SK-N-SH (cell line): ENCODE measurements around the gene DNAJC4. TPM values are rescaled to one million over a fixed set of nuclear protein-coding genes. Genes with fewer than 3 reads are reported as not detected.

Source experiments
- CTCF ChIA-PET: fragments of 300-600, 350-600 bp; formaldehyde crosslinking; extraction: SDS; loops from one replicate; lab custom pipeline; 2021; lab: Yijun Ruan, JAX
- POLR2A ChIA-PET: fragments of 350-600 bp; sonication (Branson Sonifier 250); formaldehyde crosslinking; extraction: SDS; loops from one replicate; lab custom pipeline; 2020; ENCODE audit warnings: antibody characterized with exemption, inconsistent platforms; lab: Yijun Ruan, JAX
- DNase-seq: peaks from one replicate; pipeline ENCODE4 v3.0.0; 2012
- H2AFZ ChIP-seq: fragments of 200-600 bp; sonication (generic); 2 replicates; pipeline ENCODE4 v1.8.1; 2016; ENCODE audit warnings: antibody characterized with exemption, mild to moderate bottlenecking, low read depth
- H3F3A ChIP-seq: fragments of 200-600 bp; sonication (generic); replicated peaks from 2 replicates; pipeline ENCODE3; 2016; ENCODE audit warnings: antibody characterized with exemption, mild to moderate bottlenecking; ENCODE audit not compliant: insufficient read depth
- H3K27ac ChIP-seq, 2 experiments: fragments of 200-500 bp in 1 of 2; fragments of 200-600 bp in 1 of 2; sonication (Bioruptor generic) in 1 of 2; sonication (generic), shearing (Covaris generic) in 1 of 2; 2 replicates each; pipeline versions ENCODE4 v1.5.1 to v1.6.1; 2014 to 2016; ENCODE audit warnings: low read depth in 2 of 2, inconsistent platforms in 1 of 2, low read length in 1 of 2, mild to moderate bottlenecking in 1 of 2, mixed read lengths in 1 of 2
- H3K27me3 ChIP-seq: fragments of 200-600 bp; sonication (generic), shearing (Covaris generic); 2 replicates; pipeline ENCODE4 v1.6.1; 2016; ENCODE audit warnings: mixed run types; ENCODE audit not compliant: insufficient read depth
- H3K36me3 ChIP-seq, 2 experiments: fragments of 200-500 bp in 1 of 2; fragments of 200-600 bp in 1 of 2; sonication (Bioruptor generic) in 1 of 2; sonication (generic) in 1 of 2; replicated peaks in 1 of 2; 2 replicates each; pipeline versions ENCODE3 to v1.5.1; 2014 to 2016; ENCODE audit warnings: low read length in 1 of 2, mild to moderate bottlenecking in 1 of 2; ENCODE audit not compliant: insufficient read depth in 2 of 2, control insufficient read depth in 1 of 2
- H3K4me1 ChIP-seq, 2 experiments: fragments of 200-500 bp in 1 of 2; fragments of 200-600 bp in 1 of 2; sonication (Bioruptor generic) in 1 of 2; sonication (generic), shearing (Covaris generic) in 1 of 2; 2 replicates each; pipeline versions ENCODE4 v1.5.1 to v1.6.1; 2014 to 2016; ENCODE audit warnings: low read depth in 1 of 2, low read length in 1 of 2, mixed run types in 1 of 2; ENCODE audit not compliant: insufficient read depth in 2 of 2, control insufficient read depth in 1 of 2
- H3K4me2 ChIP-seq: fragments of 200-600 bp; sonication (generic), shearing (Covaris generic); 2 replicates; pipeline ENCODE4 v1.6.1; 2017; ENCODE audit warnings: mixed run types
- H3K4me3 ChIP-seq, 2 experiments: fragments of 200-500 bp in 1 of 2; fragments of 200-600 bp in 1 of 2; sonication (Bioruptor generic) in 1 of 2; sonication (generic), shearing (Covaris generic) in 1 of 2; 2 replicates each; pipeline versions ENCODE4 v1.5.1 to v1.8.1; 2014 to 2016; ENCODE audit warnings: low read depth in 2 of 2, inconsistent platforms in 1 of 2, low read length in 1 of 2, mild to moderate bottlenecking in 1 of 2, mixed read lengths in 1 of 2, moderate library complexity in 1 of 2
- H3K79me2 ChIP-seq: fragments of 200-600 bp; sonication (generic); 2 replicates; pipeline ENCODE4 v1.8.1; 2017; ENCODE audit warnings: mild to moderate bottlenecking; ENCODE audit not compliant: insufficient read depth
- H3K9ac ChIP-seq: fragments of 200-600 bp; sonication (generic); 2 replicates; pipeline ENCODE4 v1.6.1; 2017; ENCODE audit warnings: mixed run types
- H3K9me2 ChIP-seq: fragments of 200-600 bp; sonication (generic); 2 replicates; pipeline ENCODE4 v1.6.1; 2017; ENCODE audit warnings: mixed run types
- H3K9me3 ChIP-seq: fragments of 200-600 bp; sonication (generic); 2 replicates; pipeline ENCODE4 v1.6.1; 2017; ENCODE audit warnings: mixed run types, mild to moderate bottlenecking, moderate library complexity
- H4K20me1 ChIP-seq: fragments of 200-600 bp; sonication (generic); 2 replicates; pipeline ENCODE4 v1.6.1; 2017; ENCODE audit warnings: mild to moderate bottlenecking, mixed run types; ENCODE audit not compliant: insufficient read depth
- EZH2phosphoT487 ChIP-seq: fragments of 200-600 bp; sonication (generic); IDR thresholded peaks from 2 replicates; pipeline ENCODE4 v1.6.1; 2017; ENCODE audit warnings: low read depth, mixed run types, mild to moderate bottlenecking, antibody characterized with exemption, moderate library complexity, borderline replicate concordance
- FOSL2 ChIP-seq: IDR thresholded peaks from 2 replicates; pipeline ENCODE4 v1.4.0; 2012; ENCODE audit warnings: low read depth, mild to moderate bottlenecking, moderate library complexity, borderline replicate concordance
- FOXM1 ChIP-seq: IDR thresholded peaks from 2 replicates; pipeline ENCODE4 v1.4.0; 2012; ENCODE audit warnings: low read depth, mild to moderate bottlenecking
- GABPA ChIP-seq: IDR thresholded peaks from 2 replicates; pipeline ENCODE4 v1.4.0; 2012; ENCODE audit warnings: low read depth, mild to moderate bottlenecking
- GATA2 ChIP-seq: sonication (generic); formaldehyde crosslinking; IDR thresholded peaks from 2 replicates; pipeline ENCODE4 v1.5.0; 2020; ENCODE audit warnings: mild to moderate bottlenecking, missing genetic modification reagents
- JUND ChIP-seq: IDR thresholded peaks from 2 replicates; pipeline ENCODE4 v1.4.0; 2012
- MAX ChIP-seq: IDR thresholded peaks from 2 replicates; pipeline ENCODE4 v1.4.0; 2012; ENCODE audit warnings: low read depth
- MXI1 ChIP-seq: IDR thresholded peaks from 2 replicates; pipeline ENCODE4 v1.6.1; 2012; ENCODE audit warnings: mild to moderate bottlenecking, low read depth, low read length, improper control_type of control experiment
- PBX3 ChIP-seq: IDR thresholded peaks from 2 replicates; pipeline ENCODE4; 2012
- POLR2AphosphoS5 ChIP-seq: IDR thresholded peaks from 2 replicates; pipeline ENCODE4 v1.6.1; 2012; ENCODE audit warnings: low read depth, low read length
- RAD21 ChIP-seq: IDR thresholded peaks from 2 replicates; pipeline ENCODE4 v1.6.1; 2012; ENCODE audit warnings: mild to moderate bottlenecking, low read length
- RXRA ChIP-seq: IDR thresholded peaks from 2 replicates; pipeline ENCODE4 v1.4.0; 2012; ENCODE audit warnings: low read depth, mild to moderate bottlenecking, borderline replicate concordance
- SIN3A ChIP-seq: IDR thresholded peaks from 2 replicates; pipeline ENCODE4 v1.6.1; 2012; ENCODE audit warnings: low read depth, mild to moderate bottlenecking, low read length, moderate library complexity, borderline replicate concordance
- TEAD4 ChIP-seq: IDR thresholded peaks from 2 replicates; pipeline ENCODE4 v1.4.0; 2012; ENCODE audit warnings: mild to moderate bottlenecking, borderline replicate concordance; ENCODE audit not compliant: insufficient read depth
- USF2 ChIP-seq: fragments of 150-350 bp; IDR thresholded peaks from 2 replicates; pipeline ENCODE4 v1.6.1; 2017; ENCODE audit warnings: antibody characterized with exemption, low read length, low read depth, borderline replicate concordance
- YY1 ChIP-seq: IDR thresholded peaks from 2 replicates; pipeline ENCODE4 v1.4.0; 2012; ENCODE audit warnings: low read depth, mild to moderate bottlenecking
- ZBTB33 ChIP-seq: IDR thresholded peaks from 2 replicates; pipeline ENCODE4 v1.4.0; 2012; ENCODE audit warnings: low read depth, borderline replicate concordance
- WGBS: methylation state at CpG from one replicate; pipeline ENCODE4 v1.1.6; 2017; ENCODE audit warnings: low lambda C conversion rate; 5-methylcytosine and 5-hydroxymethylcytosine counted together
- polyA plus RNA-seq, 3 experiments: library from polyadenylated mRNA; depleted of rRNA; stranded (reverse); fragments of >200 nt; gene quantifications; 2 replicates each; pipeline ENCODE4 v1.2.3, GENCODE V29; 2012

The DNAJC4 gene
- polyA plus RNA-seq, 1 of the 3 experiments (the other 2 are of a cell fraction), result 52.1 TPM

GRCh38 chr11:64198511-64198910 is 31.8 kb upstream of the DNAJC4 start:
- H3F3A ChIP-seq, result peaks cover 26% of the 10 kb centered on the region
- H3K36me3 ChIP-seq, result peaks cover 70 to 78% of the 10 kb centered on the region in 2 experiments
- no peak overlapping the region for H3K4me2 ChIP-seq
- H3K79me2 ChIP-seq, result peaks cover 13% of the 10 kb centered on the region; the same call in 1 of the 2 replicates
- H3K27me3 ChIP-seq, result no peaks in the 10 kb centered on the region
- H3K4me3 ChIP-seq, result no peak overlapping the region
- H3K9me2 ChIP-seq, result no peaks in the 10 kb centered on the region
- ChIA-PET POLR2A (no interaction called here), CTCF (interaction anchor here (0.9 to 2.2 kb wide), 2 partner anchors 13 to 106 kb away, joined by 3 to 5 read pairs; partner anchors contain the start of gene STIP1)
- H4K20me1 ChIP-seq, result 0 out of 2 replicates have a peak, but pooled peaks cover under 1% of the 10 kb centered on the region
- no peak overlapping the region for H3K9ac ChIP-seq
- no peaks in the 10 kb centered on the region for H3K4me1 ChIP-seq
- no peak for TF ChIP-seq MAX
- TF ChIP-seq YY1, result no peak
- TF ChIP-seq EZH2phosphoT487, result no peak
- no peak for TF ChIP-seq GABPA
- TF ChIP-seq ZBTB33, result no peak
- no peak for TF ChIP-seq TEAD4
- TF ChIP-seq RAD21, result no peak
- TF ChIP-seq PBX3, result no peak
- TF ChIP-seq GATA2, result no peak
- TF ChIP-seq FOSL2, result no peak
- TF ChIP-seq SIN3A, result no peak
- TF ChIP-seq POLR2AphosphoS5, result no peak
- no peak for TF ChIP-seq MXI1
- TF ChIP-seq FOXM1, result no peak
- no peak for TF ChIP-seq JUND
- TF ChIP-seq RXRA, result no peak
- TF ChIP-seq USF2, result no peak
- 100% methylated on average over 2 of the region's 2 CpGs for WGBS
- no peak overlapping the region for H2AFZ ChIP-seq
- H3K9me3 ChIP-seq, result no peaks in the 10 kb centered on the region
- no peak for DNase-seq
- no peak overlapping the region for H3K27ac ChIP-seq
